Central memory CD8-positive, alpha-beta T cell (primary cell): ENCODE results near the gene GAD1.

ENCODE experiments used
- ATAC-seq: fragments of 150-1000 bp; cut with Tn5 transposase; replicated peaks from 2 replicates; pipeline ENCODE4 v1.10.0; 2022; ENCODE audit warnings: mild to moderate bottlenecking, moderate FRiP score, moderate number of reproducible peaks; ENCODE audit not compliant: poor library complexity, severe bottlenecking; ENCODE audit errors: extremely low read depth
- DNase-seq, 2 donors: peaks; one replicate each; pipeline ENCODE4 v3.0.0; 2021; ENCODE audit warnings: low spot score in 2 of 2
- H3K27ac Mint-ChIP-seq: one replicate; pipeline ENCODE4 v1.8.0; 2022; ENCODE audit warnings: low read depth, mild to moderate bottlenecking, moderate library complexity, mixed read lengths
- H3K27me3 Mint-ChIP-seq: one replicate; pipeline ENCODE4 v1.8.0; 2022; ENCODE audit warnings: mixed read lengths
- H3K36me3 Mint-ChIP-seq: one replicate; pipeline ENCODE4 v1.8.0; 2022; ENCODE audit warnings: mild to moderate bottlenecking, moderate library complexity, mixed read lengths; ENCODE audit not compliant: insufficient read depth
- H3K4me1 Mint-ChIP-seq: one replicate; pipeline ENCODE4 v1.8.0; 2022; ENCODE audit warnings: mixed read lengths
- H3K4me3 Mint-ChIP-seq: one replicate; pipeline ENCODE4 v1.8.0; 2022; ENCODE audit warnings: mild to moderate bottlenecking, moderate library complexity, mixed read lengths
- H3K9me3 Mint-ChIP-seq: one replicate; pipeline ENCODE4 v1.8.0; 2022; ENCODE audit warnings: mixed read lengths

The GAD1 gene

GRCh38 chr2:170836027-170836426 is 19.3 kb downstream of the GAD1 start:
- no peak overlapping the region for H3K27ac Mint-ChIP-seq
- ATAC-seq (no peak), DNase-seq (no peak)
- H3K9me3 Mint-ChIP-seq, result no peaks in the 10 kb centered on the region
- H3K36me3 Mint-ChIP-seq, result peaks cover 2% of the 10 kb centered on the region
- H3K4me3 Mint-ChIP-seq, result no peak overlapping the region
- H3K4me1 Mint-ChIP-seq, result no peaks in the 10 kb centered on the region
- peaks cover 56% of the 10 kb centered on the region for H3K27me3 Mint-ChIP-seq

- H3K4me1 Mint-ChIP-seq, result peaks cover 13% of the 10 kb centered on the region
- no peak overlapping the region for H3K4me3 Mint-ChIP-seq
- ATAC-seq (no peak), DNase-seq (no peak)
- H3K27ac Mint-ChIP-seq, result no peak overlapping the region
- peaks cover 2% of the 10 kb centered on the region for H3K36me3 Mint-ChIP-seq
- peaks cover 47% of the 10 kb centered on the region for H3K27me3 Mint-ChIP-seq
- H3K9me3 Mint-ChIP-seq, result no peaks in the 10 kb centered on the region
Observed at GRCh38 chr2:170840717-170841210, 24.1 kb downstream of the GAD1 start.

GRCh38 chr2:170842785-170843184 is 26.1 kb downstream of the GAD1 start:
- Mint-ChIP-seq H3K4me1 (peaks cover 13% of the 10 kb centered on the region), H3K36me3 (peaks cover 2% of the 10 kb centered on the region), H3K4me3 (no peak overlapping the region), H3K27me3 (peaks cover 42% of the 10 kb centered on the region), H3K9me3 (no peaks in the 10 kb centered on the region), H3K27ac (no peak overlapping the region)
- ATAC-seq, result no peak
- DNase-seq, result no peak

- Mint-ChIP-seq H3K4me3 (no peak overlapping the region), H3K4me1 (peaks cover 13% of the 10 kb centered on the region), H3K27ac (no peak overlapping the region), H3K36me3 (peaks cover under 1% of the 10 kb centered on the region), H3K27me3 (peaks cover 33% of the 10 kb centered on the region), H3K9me3 (no peaks in the 10 kb centered on the region)
- DNase-seq (no peak), ATAC-seq (no peak)
Observed at GRCh38 chr2:170843656-170844055, 27.0 kb downstream of the GAD1 start.

GRCh38 chr2:170845343-170845742 is 28.7 kb downstream of the GAD1 start:
- Mint-ChIP-seq H3K4me1 (peaks cover 13% of the 10 kb centered on the region), H3K36me3 (no peaks in the 10 kb centered on the region), H3K27ac (no peak overlapping the region), H3K9me3 (no peaks in the 10 kb centered on the region), H3K4me3 (no peak overlapping the region), H3K27me3 (peaks cover 19% of the 10 kb centered on the region)
- DNase-seq, result no peak
- no peak for ATAC-seq

GRCh38 chr2:170846314-170846713 is 29.6 kb downstream of the GAD1 start:
- H3K9me3 Mint-ChIP-seq, result no peaks in the 10 kb centered on the region
- H3K27me3 Mint-ChIP-seq, result peaks cover 19% of the 10 kb centered on the region
- H3K36me3 Mint-ChIP-seq, result no peaks in the 10 kb centered on the region
- no peak for ATAC-seq
- no peak overlapping the region for H3K4me3 Mint-ChIP-seq
- peaks cover 13% of the 10 kb centered on the region for H3K4me1 Mint-ChIP-seq
- no peak for DNase-seq
- no peak overlapping the region for H3K27ac Mint-ChIP-seq

- Mint-ChIP-seq H3K4me3 (no peak overlapping the region), H3K9me3 (no peaks in the 10 kb centered on the region)
- ATAC-seq, result no peak
Observed at GRCh38 chr2:170847716-170848115, 31.0 kb downstream of the GAD1 start.

GRCh38 chr2:170848587-170848986 is 31.9 kb downstream of the GAD1 start:
- H3K9me3 Mint-ChIP-seq, result no peaks in the 10 kb centered on the region
- H3K27me3 Mint-ChIP-seq, result peaks cover 19% of the 10 kb centered on the region
- H3K36me3 Mint-ChIP-seq, result no peaks in the 10 kb centered on the region
- H3K27ac Mint-ChIP-seq, result no peak overlapping the region
- H3K4me3 Mint-ChIP-seq, result no peak overlapping the region
- no peak for DNase-seq
- peaks cover 6% of the 10 kb centered on the region for H3K4me1 Mint-ChIP-seq
- no peak for ATAC-seq

More at GRCh38 chr2:170847716-170848115, 31.0 kb downstream of the GAD1 start:
- no peak overlapping the region for H3K27ac Mint-ChIP-seq
- peaks cover 12% of the 10 kb centered on the region for H3K4me1 Mint-ChIP-seq
- H3K36me3 Mint-ChIP-seq, result no peaks in the 10 kb centered on the region
- DNase-seq, result no peak
- peaks cover 19% of the 10 kb centered on the region for H3K27me3 Mint-ChIP-seq

GRCh38 chr2:170850251-170850650 is 33.6 kb downstream of the GAD1 start:
- H3K36me3 Mint-ChIP-seq, result no peaks in the 10 kb centered on the region
- no peak overlapping the region for H3K4me3 Mint-ChIP-seq
- no peak overlapping the region for H3K27ac Mint-ChIP-seq
- ATAC-seq, result no peak
- no peak for DNase-seq
- no peaks in the 10 kb centered on the region for H3K4me1 Mint-ChIP-seq
- peaks cover 17% of the 10 kb centered on the region for H3K27me3 Mint-ChIP-seq
- H3K9me3 Mint-ChIP-seq, result no peaks in the 10 kb centered on the region

GRCh38 chr2:170851635-170852034 is 34.9 kb downstream of the GAD1 start:
- no peak for DNase-seq
- peaks cover 14% of the 10 kb centered on the region for H3K27me3 Mint-ChIP-seq
- H3K36me3 Mint-ChIP-seq, result no peaks in the 10 kb centered on the region
- H3K9me3 Mint-ChIP-seq, result no peaks in the 10 kb centered on the region
- no peak overlapping the region for H3K4me3 Mint-ChIP-seq
- no peak for ATAC-seq
- H3K4me1 Mint-ChIP-seq, result no peaks in the 10 kb centered on the region
- H3K27ac Mint-ChIP-seq, result no peak overlapping the region

GRCh38 chr2:170856066-170856465 is 39.4 kb downstream of the GAD1 start:
- peaks cover 1% of the 10 kb centered on the region for H3K36me3 Mint-ChIP-seq
- ATAC-seq, result no peak
- no peaks in the 10 kb centered on the region for H3K4me1 Mint-ChIP-seq
- no peak overlapping the region for H3K4me3 Mint-ChIP-seq
- H3K27ac Mint-ChIP-seq, result no peak overlapping the region
- no peak for DNase-seq
- no peaks in the 10 kb centered on the region for H3K9me3 Mint-ChIP-seq
- peaks cover 26% of the 10 kb centered on the region for H3K27me3 Mint-ChIP-seq

GRCh38 chr2:170862286-170862902 is 45.7 kb downstream of the GAD1 start:
- Mint-ChIP-seq H3K9me3 (no peaks in the 10 kb centered on the region), H3K27ac (no peak overlapping the region), H3K4me1 (no peaks in the 10 kb centered on the region), H3K36me3 (no peaks in the 10 kb centered on the region), H3K27me3 (peaks cover 14% of the 10 kb centered on the region), H3K4me3 (no peak overlapping the region)
- no peak for ATAC-seq
- no peak for DNase-seq

- H3K4me1 Mint-ChIP-seq, result no peaks in the 10 kb centered on the region
- ATAC-seq, result no peak
- H3K27ac Mint-ChIP-seq, result no peak overlapping the region
- H3K36me3 Mint-ChIP-seq, result no peaks in the 10 kb centered on the region
- H3K27me3 Mint-ChIP-seq, result peaks cover 15% of the 10 kb centered on the region
- DNase-seq, result no peak
- no peaks in the 10 kb centered on the region for H3K9me3 Mint-ChIP-seq
- no peak overlapping the region for H3K4me3 Mint-ChIP-seq
Observed at GRCh38 chr2:170863087-170863486, 46.4 kb downstream of the GAD1 start.
